ENCODE measurements around the gene PLA2G4D.
"Not testable (repeated sequence)": the region's sequence is repeated elsewhere in the genome, so short reads cannot be mapped to it uniquely, and the experiment has no call there.

PLA2G4D gene

GRCh38 chr15:42123546-42123945 lies 29.2 kb upstream of the PLA2G4D start:
- DNase-seq = no peak

GRCh38 chr15:42121682-42122081 lies 27.3 kb upstream of the PLA2G4D start:
- no peak for DNase-seq

- DNase-seq = peak; percentile 62
Observed at GRCh38 chr15:42121021-42121420, 26.7 kb upstream of the PLA2G4D start.

DNA sequence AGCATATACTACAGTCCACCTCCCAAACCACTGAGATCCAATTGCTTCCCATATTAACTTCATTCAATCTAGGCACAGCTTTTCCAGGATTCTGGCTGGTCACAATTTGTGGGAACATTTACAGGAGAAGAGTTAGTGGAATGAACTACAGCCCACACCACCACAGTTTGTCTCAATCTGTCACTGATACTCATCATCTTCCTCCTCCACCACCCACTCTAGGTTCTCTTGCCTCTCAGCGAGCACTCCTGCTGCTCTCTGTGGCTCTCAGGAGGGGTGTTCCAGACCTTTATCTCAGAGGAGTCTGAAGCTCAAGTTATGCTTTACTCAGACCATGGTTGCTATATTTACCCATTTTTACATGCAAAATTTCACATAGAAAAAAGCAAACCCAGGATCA lies 25.9 kb upstream of the PLA2G4D start:
- DNase-seq = no peak

DNA sequence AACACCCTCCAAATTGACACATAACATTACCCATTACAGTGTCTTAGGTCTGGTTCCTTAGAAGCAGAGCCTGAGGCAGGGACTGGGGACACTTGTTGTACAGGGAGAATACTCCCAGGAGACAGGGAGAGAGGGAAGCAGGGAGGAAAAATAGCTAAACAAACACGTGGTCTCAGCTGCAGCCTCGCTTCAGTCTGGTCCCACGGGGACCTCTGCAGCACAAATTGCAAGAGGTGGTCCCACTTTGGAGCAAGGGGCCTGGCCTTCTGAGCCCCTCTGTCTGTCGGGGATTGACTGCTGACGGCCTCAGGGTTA lies 25.0 kb upstream of the PLA2G4D start:
- DNase-seq = no peak

- DNase-seq = peak; percentile 65
Observed at GRCh38 chr15:42118650-42119445, 24.5 kb upstream of the PLA2G4D start.

GRCh38 chr15:42111924-42112323 lies 17.6 kb upstream of the PLA2G4D start:
- DNase-seq = no peak

- no peak for DNase-seq
Observed at GRCh38 chr15:42110367-42110766, 16.0 kb upstream of the PLA2G4D start.

GRCh38 chr15:42108806-42109205 lies 14.4 kb upstream of the PLA2G4D start:
- peak; percentile 12 for DNase-seq

DNA sequence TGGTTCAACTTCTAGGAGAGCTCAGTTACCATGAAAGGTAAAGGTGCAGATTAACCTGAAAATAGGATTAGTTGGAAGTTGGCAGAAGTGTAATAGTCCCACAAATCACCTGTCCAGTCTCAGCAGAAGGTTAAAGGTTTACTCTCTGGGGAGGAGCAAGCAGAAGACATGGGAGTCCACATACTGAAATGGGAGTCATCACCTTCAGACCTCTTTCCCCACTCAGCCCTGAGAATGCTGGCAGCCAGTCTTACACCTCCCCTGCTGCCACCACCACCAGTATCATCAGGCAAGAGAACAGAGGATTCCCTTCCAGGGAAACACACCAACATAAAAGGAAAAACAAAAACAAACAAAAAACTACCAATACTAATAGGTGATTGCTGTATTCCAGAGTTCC lies 13.8 kb upstream of the PLA2G4D start:
- DNase-seq = no peak

DNA sequence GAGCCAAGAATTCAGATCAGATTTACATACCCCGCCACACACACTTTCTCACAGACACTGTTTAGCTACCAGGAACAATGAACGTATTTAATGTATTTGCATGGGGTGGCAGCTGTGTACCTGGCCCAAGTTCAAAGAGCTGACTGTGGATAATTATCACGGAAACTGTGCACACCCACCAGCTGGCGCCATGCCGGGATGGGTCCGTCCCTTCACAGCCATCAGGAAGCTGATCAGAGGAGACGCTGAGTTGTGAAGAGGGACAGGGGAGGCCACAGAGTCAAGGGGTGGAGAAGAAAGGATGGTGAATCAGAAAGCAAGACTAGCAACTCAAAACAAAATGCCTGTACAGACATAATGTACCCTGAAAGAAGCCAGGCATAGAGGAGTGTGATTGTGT lies 13.1 kb upstream of the PLA2G4D start:
- DNase-seq = no peak

DNA sequence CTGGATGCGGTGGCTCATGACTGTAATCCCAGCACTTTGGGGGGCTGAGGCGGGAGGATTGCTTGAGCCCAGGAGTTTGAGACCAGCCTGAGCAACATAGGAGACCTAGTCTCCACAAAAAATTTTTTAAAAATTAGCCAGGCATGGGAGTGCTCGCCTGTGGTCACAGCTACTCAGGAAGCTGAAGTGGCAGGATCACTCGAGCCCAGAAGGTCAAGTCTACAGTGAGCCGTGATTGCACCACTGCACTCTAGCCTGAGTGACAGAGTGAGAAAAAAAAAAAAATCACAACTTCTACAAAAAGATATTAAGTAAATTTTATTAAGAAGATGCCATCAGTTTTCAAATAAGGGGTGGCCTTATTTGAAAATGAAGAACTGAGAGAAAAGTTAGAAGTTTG lies 11.9 kb upstream of the PLA2G4D start:
- DNase-seq = no peak

GRCh38 chr15:42104095-42104891 lies 9.9 kb upstream of the PLA2G4D start:
- DNase-seq = no peak

DNA sequence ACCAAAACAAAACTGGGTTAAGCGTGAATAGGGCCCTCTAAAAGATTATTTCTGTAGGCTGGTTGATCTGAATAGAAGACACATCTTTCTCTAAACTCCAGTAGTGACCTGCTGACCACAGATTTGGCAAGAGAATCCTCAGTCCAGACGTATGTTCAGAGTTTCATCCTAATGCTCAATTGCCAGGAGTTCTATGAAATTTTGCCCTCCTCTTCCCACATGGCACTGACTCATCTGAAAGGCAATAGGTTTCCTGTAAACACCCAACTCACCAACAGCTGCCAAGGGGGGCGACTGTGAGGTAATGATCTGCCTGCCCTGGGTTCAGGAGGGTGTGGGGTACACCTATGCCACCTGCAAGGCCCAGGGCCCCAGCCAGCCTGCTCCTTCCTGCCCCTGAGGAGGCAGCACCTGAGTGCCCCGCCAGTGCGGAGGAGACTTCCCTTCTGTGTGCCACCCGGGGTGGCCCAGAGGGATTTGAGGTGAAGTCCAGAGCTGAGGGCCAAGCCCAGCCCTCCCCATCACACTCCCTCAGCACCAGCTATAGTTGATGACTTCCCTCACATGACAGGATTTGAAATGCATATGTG lies 8.4 kb upstream of the PLA2G4D start:
- DNase-seq = no peak

DNA sequence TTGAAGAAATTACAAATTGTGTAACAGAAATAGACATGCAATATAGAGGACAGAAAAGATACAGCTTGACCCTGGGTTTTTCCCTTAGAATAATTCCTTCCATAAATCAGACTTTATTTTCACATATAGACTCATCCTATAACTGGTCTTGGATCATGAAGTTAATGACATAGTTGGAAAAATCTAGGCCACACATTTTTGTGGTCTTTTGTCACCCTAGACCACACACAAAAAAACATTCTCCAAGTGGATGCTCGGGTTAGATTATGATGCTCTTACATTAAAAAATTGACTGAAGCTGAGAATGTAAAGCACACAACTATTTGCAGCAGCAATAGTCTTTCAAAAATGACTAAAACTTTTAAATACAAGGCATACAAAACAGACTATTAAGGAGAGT lies 7.5 kb upstream of the PLA2G4D start:
- no peak for DNase-seq

DNA sequence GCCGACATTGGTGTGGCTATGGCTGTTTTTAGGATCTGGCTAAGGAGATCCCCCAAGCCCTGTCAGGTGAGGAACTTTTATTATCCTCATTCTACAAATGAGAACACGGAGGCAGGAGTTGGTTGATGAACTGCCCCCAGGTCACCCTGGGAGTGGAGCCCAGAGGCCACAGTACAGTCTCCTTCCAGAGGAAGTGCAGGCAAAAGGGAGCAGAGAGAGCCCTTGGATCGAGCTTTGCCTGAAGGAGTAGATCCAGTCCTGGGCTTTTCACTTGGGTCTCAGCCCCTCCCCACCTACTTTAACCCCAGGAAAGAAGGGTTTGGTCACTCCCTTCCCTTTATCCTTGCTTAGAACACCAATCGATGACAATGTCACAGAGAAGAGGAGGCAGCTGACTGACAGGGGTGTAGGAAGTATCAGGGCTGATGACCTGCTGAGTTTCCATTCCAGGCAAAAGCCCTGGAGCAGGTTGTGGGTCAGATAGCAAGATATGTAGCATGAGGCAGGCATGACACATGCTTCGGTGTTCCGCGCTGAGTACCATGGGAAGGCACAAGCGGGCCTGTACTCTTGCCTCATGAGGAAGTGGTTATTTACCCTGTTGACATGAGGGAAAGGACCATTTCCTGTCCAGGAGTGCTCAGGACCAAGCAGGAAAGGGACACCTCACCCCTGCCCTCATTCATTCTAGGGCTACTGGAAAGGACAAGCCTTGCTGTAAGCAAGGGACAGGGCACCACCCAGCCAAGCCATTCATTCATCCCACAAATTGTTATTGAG lies 5.8 kb upstream of the PLA2G4D start:
- DNase-seq = no peak

GRCh38 chr15:42097018-42097417 lies 2.7 kb upstream of the PLA2G4D start:
- DNase-seq = no peak

GRCh38 chr15:42093966-42094365 lies 396 bp downstream of the PLA2G4D start:
- no peak for DNase-seq

- no peak for DNase-seq
Observed at GRCh38 chr15:42092398-42093318, 1.7 kb downstream of the PLA2G4D start.

DNA sequence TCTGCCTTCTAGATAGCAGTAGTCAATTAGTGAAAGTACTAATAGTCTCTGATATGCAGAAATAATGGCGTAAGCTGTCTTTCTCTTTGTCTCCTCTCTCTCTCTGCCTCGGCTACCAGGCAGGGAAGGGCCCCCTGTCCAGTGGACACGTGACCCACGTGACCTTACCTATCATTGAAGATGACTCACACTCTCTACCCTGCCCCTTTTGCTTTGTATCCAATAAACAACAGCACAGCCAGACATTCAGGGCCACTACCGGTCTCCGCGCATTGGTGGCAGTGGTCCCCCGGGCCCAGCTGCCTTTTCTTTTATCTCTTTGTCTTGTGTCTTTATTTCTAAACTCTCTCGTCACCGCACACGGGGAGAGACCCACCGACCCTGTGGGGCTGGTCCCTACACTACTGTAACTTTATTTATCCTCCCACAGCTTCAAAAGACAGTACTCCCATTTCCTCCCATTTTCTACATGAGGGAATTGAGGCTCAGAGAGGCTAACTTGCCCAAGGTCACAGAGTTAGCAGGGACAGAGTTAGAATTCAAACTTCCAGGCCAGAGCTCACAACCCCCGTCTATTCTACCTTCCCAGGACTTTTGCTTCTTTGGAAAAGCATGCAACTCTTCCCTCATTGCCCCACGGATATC lies 2.5 kb downstream of the PLA2G4D start:
- not testable (repeated sequence) for DNase-seq

GRCh38 chr15:42090781-42091180 lies 3.6 kb downstream of the PLA2G4D start:
- no peak for DNase-seq

DNA sequence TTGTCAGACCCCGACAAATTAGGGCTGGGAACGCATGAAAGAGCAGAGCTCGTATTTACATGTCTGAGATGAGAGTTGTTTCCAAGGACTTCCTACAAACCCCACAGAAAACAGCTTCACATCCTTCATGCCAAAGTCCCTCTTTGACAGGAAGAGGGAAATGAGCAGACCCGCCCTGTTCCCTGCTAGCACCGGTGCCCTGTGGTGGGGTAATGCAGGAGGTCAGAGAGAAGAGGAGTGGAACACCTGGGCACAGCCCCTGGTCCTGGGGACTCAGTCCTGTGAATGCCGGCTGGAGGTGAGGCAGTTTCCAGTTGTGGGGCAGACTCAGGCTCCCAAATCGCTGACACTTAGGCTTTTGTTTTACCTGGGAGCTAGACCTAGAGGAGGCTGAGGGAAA lies 4.0 kb downstream of the PLA2G4D start:
- DNase-seq = no peak
